HG03280 (cell line): ENCODE results near the gene SMC5.
"Not testable (repeated sequence)": the region's sequence is repeated elsewhere in the genome, so short reads cannot be mapped to it uniquely, and the experiment has no call there.

Experiments used
- ATAC-seq: cut with Tn5 transposase; IDR thresholded peaks from one replicate; pipeline ENCODE4 v1.9.1; 2021; ENCODE audit warnings: mild to moderate bottlenecking, moderate library complexity; ENCODE audit not compliant: unreplicated experiment

SMC5 gene

GRCh38 chr9:70258692-70259511 is at the start of gene SMC5:
SMC5 (plus strand) TSS chr9:70258978; CDS start chr9:70259079, 101 bp downstream.
- peak; percentile 82 for ATAC-seq

- no peak for ATAC-seq
These were observed 41.7 kb upstream of the SMC5 start for GRCh38 chr9:70217029-70217428.

DNA sequence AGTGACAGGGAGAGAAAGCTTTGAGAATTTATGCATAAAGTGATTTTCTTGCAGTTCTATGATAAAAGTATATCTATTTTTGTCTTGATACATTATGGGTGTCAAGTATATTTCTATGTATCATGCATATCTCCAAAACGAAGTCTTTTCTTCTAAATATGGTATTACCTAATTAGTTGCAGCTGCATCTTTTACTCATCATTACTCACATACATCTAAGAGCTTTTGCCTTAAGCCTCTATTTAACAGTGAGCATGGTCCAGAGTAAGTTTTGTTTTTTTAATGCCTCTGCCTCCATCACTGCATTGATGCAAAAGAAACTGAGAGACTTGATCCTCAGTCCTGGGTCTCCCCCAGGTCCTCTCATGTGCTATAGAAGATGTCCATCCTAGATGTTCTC is 40.0 kb upstream of the SMC5 start:
- ATAC-seq = no peak

- no peak for ATAC-seq
These were observed 38.6 kb upstream of the SMC5 start for GRCh38 chr9:70220216-70220615.

DNA sequence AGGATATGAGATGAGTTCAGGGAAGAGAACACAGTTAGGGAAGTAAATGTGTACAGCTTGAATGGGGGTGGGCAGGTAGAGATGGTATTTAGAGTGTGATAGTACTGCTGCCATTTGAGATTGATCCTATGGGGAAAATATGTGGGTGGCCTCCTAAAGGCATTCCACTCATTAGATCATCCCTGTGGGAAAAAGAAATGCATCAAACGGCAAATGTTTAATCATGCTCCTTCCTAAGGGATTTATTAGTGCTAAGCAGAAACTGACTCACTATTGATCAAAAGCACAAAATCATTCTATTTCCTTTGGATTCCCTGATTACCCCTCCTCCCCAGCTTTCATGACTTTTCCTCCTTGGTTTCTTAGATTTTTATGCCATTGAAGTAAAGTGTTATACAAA is 36.4 kb upstream of the SMC5 start:
- no peak for ATAC-seq

DNA sequence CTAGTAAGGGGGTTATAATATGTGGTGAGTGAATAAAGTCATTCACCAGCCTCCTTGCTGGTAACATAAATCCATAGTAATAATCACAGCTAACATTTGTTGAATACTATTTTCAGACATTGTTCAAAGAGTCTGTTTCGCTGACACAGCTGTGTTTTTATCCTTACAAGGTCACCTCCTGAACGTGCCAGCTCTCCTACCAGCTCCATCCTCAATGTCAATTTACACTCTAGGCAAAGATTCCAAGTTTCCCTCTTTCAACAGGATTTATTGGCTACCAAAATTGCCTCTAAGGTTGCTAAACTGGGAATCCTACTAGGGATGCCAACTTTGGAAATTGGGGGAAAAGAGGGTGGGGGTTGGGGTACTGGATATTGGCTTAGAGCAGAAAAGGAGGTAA is 30.7 kb upstream of the SMC5 start:
- ATAC-seq = no peak

DNA sequence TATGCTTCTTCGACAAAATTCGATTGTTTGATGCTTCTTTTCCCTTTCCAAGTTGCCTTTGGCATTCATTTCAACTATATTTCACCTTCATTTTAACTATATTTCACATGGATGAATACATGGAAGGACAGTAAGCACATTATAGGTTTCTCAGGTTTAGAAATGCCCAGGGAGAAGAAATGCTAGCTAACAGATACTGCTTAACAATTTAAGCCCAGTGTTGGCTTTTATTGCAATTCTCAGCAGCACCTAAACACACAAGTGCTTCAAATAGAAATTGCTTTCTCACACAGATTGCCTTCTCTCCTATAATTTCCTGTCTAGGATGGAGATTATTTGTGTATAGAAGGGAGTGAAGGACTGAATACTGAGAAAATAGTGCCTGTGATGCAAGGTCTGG is 30.2 kb upstream of the SMC5 start:
- no peak for ATAC-seq

- ATAC-seq = no peak
These were observed 29.8 kb upstream of the SMC5 start for GRCh38 chr9:70229026-70229425.

GRCh38 chr9:70229579-70229978 is 29.2 kb upstream of the SMC5 start:
- ATAC-seq = no peak

- ATAC-seq = no peak
These were observed 26.3 kb upstream of the SMC5 start for GRCh38 chr9:70232476-70232875.

- ATAC-seq = not testable (repeated sequence)
These were observed 24.6 kb upstream of the SMC5 start for GRCh38 chr9:70234208-70234607.

DNA sequence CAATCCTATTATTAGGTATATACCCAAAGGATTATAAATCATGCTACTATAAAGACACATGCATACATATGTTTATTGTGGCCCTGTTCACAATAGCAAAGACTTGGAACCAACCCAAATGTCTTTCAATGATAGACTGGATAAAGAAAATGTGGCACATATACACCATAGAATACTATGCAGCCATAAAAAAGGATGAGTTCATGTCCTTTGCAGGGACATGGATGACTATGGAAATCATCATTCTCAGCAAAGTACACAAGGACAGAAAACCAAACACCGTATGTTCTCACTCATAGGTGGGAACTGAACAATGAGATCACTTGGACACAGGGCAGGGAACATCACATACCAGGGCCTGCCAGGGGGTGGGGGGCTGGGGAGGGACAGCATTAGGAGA is 12.8 kb upstream of the SMC5 start:
- ATAC-seq = not testable (repeated sequence)

DNA sequence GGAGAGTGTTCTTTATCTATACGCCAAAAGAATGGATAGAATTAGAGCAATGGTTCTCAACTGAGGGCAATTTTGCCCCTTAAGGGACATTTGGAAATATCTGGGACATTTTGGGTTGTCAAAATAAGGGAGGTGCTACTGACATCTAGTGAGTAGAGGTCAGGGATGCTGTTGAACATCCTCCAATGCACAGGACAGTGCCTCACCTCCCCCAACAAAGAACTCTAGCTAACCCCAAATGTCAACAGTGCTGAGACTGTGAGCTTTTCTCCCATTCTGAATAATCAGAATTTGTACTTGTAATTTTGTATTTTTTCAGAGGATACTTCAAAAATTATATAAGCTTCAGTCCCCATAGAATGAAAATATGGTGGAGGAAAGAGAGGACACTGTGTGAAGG is 8.6 kb upstream of the SMC5 start:
- ATAC-seq = no peak

- no peak for ATAC-seq
These were observed 3.3 kb upstream of the SMC5 start for GRCh38 chr9:70255486-70255885.

DNA sequence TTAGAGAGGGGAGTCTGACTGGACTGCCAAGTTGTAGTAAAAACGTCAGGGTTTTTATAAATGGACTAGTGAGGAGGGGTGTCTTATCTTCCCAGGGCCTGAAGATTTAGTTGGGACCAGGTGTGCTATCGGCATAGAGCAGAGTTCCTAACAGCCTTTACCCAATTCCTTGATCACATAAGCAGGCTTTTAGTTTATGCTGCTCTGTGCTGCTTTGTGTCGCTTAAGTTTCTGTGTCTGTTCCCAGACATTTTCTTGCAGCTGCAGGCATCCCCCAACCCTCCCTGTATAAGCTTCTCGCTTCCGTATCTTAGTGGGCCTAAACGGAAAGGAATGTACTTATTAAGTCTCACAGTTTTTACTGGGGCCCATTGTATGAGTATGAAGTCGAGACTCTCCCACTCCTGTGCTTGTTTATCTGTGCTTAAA is 2.6 kb upstream of the SMC5 start:
- no peak for ATAC-seq

DNA sequence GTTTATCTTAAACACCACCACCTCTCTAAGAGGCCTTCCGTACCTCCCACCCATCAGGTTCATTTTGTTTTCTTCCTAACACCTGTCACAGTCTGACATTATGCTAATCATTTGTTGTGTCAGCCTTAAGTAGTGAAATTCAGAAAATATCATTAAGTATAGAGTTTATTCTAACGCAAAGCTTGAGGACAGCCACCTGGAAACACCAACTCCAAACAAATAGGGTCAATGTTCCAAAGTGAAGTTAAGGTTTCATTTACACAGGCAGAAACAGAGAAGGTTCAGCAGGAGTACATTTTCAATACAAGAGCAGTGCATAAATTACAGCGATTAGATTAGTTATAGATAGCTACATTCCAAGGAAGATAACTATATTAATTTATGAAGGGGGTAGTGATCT is 1.3 kb upstream of the SMC5 start:
- no peak for ATAC-seq

GRCh38 chr9:70257991-70258691 is 637 bp upstream of the SMC5 start:
- ATAC-seq = peak; percentile 31

GRCh38 chr9:70259512-70259802 is 679 bp downstream of the SMC5 start:
- ATAC-seq = no peak

GRCh38 chr9:70260007-70260443 is 1.2 kb downstream of the SMC5 start:
- no peak for ATAC-seq

DNA sequence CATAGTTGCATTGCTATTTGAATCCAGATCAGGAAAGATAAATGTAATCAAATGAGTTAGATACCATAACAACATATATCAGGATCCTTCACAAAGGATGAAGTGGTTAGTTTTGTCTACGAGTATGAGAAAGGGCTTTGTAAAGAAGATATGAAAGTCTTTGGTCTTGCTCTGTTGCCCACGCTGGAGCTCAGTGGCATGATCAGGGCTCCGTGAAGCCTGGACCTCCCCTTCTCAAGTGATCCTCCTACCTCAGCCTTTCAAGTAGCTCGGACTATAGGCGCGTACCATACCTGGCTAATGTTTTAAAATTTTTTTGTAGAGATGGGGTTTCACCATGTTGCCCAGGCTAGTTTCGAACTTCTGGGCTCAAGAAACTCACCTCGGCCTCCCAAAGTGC is 1.8 kb downstream of the SMC5 start:
- no peak for ATAC-seq

- no peak for ATAC-seq
These were observed 2.5 kb downstream of the SMC5 start for GRCh38 chr9:70261131-70261870.

DNA sequence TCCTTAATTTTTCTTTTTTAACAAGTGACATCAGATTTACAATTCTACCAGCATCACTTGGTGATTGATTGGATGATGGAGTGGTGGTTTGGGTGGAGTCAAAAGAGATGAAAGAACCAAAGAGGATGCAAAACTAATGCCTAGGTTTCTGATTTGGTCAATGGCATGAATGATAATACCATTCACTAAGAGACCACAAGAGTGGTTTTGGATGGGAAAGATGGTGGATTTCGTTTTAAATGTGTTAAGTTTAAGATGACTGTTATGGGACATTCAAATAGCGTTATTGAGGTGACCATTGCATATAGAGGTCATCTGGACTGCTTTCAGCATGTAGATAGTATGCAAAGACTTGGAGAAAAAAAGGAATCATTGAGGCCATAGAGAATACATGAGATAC is 3.6 kb downstream of the SMC5 start:
- ATAC-seq = no peak
